RWPE2 (cell line): ENCODE results near the gene EGFLAM.

Experiments
- ATAC-seq: fragments of 200-7000 bp; cut with Tn5 transposase; 3 replicates; pipeline ENCODE4 v1.9.1; 2021; ENCODE audit warnings: low read depth
- DNase-seq: peaks from one replicate; pipeline ENCODE4 v3.0.0-alpha.2; 2020; ENCODE audit warnings: low spot score
- H3K27ac ChIP-seq: fragments of 450-650 bp; 2 replicates; pipeline ENCODE4 v1.5.1; 2017; ENCODE audit warnings: mild to moderate bottlenecking; ENCODE audit not compliant: poor library complexity, severe bottlenecking
- H3K27me3 ChIP-seq: fragments of 250-450 bp; sonication (Bioruptor Pico); 2 replicates; pipeline ENCODE4 v1.5.1; 2021; ENCODE audit warnings: mild to moderate bottlenecking, moderate library complexity; ENCODE audit not compliant: insufficient read depth, poor library complexity, severe bottlenecking
- H3K36me3 ChIP-seq: fragments of 250-450 bp; sonication (Bioruptor Pico); 2 replicates; pipeline ENCODE4 v1.5.1; 2020; ENCODE audit warnings: low read depth, mild to moderate bottlenecking, moderate library complexity
- H3K4me1 ChIP-seq: fragments of 250-450 bp; sonication (Bioruptor Pico); 2 replicates; pipeline ENCODE4 v1.5.1; 2021; ENCODE audit warnings: mild to moderate bottlenecking, moderate library complexity; ENCODE audit not compliant: insufficient read depth, poor library complexity, severe bottlenecking
- H3K4me3 ChIP-seq: fragments of 250-450 bp; sonication (Bioruptor Pico); 2 replicates; pipeline ENCODE4 v1.5.1; 2021; ENCODE audit warnings: mild to moderate bottlenecking, moderate library complexity; ENCODE audit not compliant: severe bottlenecking
- H3K9me3 ChIP-seq: fragments of 250-450 bp; sonication (Bioruptor Pico); 2 replicates; pipeline ENCODE4 v1.5.1; 2021; ENCODE audit warnings: mild to moderate bottlenecking, moderate library complexity; ENCODE audit not compliant: severe bottlenecking
- TF ChIP-seq, protein P1 (sequence below): fragments of 450-650 bp; IDR thresholded peaks from one replicate; pipeline ENCODE4 v1.5.1; 2017; ENCODE audit warnings: mild to moderate bottlenecking, moderate library complexity; ENCODE audit not compliant: poor library complexity, severe bottlenecking

EGFLAM gene

GRCh38 chr5:38403877-38404635 lies 145.7 kb downstream of the EGFLAM start:
- no peaks in the 10 kb centered on the region for H3K36me3 ChIP-seq
- no peak for ATAC-seq
- H3K27me3 ChIP-seq = peaks cover 22% of the 10 kb centered on the region
- H3K9me3 ChIP-seq = no peaks in the 10 kb centered on the region
- TF ChIP-seq, protein P1, sequence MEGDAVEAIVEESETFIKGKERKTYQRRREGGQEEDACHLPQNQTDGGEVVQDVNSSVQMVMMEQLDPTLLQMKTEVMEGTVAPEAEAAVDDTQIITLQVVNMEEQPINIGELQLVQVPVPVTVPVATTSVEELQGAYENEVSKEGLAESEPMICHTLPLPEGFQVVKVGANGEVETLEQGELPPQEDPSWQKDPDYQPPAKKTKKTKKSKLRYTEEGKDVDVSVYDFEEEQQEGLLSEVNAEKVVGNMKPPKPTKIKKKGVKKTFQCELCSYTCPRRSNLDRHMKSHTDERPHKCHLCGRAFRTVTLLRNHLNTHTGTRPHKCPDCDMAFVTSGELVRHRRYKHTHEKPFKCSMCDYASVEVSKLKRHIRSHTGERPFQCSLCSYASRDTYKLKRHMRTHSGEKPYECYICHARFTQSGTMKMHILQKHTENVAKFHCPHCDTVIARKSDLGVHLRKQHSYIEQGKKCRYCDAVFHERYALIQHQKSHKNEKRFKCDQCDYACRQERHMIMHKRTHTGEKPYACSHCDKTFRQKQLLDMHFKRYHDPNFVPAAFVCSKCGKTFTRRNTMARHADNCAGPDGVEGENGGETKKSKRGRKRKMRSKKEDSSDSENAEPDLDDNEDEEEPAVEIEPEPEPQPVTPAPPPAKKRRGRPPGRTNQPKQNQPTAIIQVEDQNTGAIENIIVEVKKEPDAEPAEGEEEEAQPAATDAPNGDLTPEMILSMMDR = no peak
- no peak overlapping the region for H3K4me3 ChIP-seq
- no peak overlapping the region for H3K27ac ChIP-seq
- H3K4me1 ChIP-seq = peaks cover 4% of the 10 kb centered on the region
- DNase-seq = no peak

GRCh38 chr5:38404667-38405276 lies 146.4 kb downstream of the EGFLAM start:
- H3K4me3 ChIP-seq = no peak overlapping the region
- no peaks in the 10 kb centered on the region for H3K36me3 ChIP-seq
- no peaks in the 10 kb centered on the region for H3K9me3 ChIP-seq
- no peak overlapping the region for H3K27ac ChIP-seq
- ATAC-seq (0 out of 3 replicates have a peak, but pooled peaks have one; percentile 40), DNase-seq (no peak)
- TF ChIP-seq, protein P1 = peak; percentile 44
- H3K27me3 ChIP-seq = peaks cover 22% of the 10 kb centered on the region
- peaks cover 4% of the 10 kb centered on the region for H3K4me1 ChIP-seq

GRCh38 chr5:38408446-38409198 lies 150.3 kb downstream of the EGFLAM start:
- Histone ChIP-seq H3K27ac (no peak overlapping the region), H3K4me1 (peaks cover 4% of the 10 kb centered on the region)

DNA sequence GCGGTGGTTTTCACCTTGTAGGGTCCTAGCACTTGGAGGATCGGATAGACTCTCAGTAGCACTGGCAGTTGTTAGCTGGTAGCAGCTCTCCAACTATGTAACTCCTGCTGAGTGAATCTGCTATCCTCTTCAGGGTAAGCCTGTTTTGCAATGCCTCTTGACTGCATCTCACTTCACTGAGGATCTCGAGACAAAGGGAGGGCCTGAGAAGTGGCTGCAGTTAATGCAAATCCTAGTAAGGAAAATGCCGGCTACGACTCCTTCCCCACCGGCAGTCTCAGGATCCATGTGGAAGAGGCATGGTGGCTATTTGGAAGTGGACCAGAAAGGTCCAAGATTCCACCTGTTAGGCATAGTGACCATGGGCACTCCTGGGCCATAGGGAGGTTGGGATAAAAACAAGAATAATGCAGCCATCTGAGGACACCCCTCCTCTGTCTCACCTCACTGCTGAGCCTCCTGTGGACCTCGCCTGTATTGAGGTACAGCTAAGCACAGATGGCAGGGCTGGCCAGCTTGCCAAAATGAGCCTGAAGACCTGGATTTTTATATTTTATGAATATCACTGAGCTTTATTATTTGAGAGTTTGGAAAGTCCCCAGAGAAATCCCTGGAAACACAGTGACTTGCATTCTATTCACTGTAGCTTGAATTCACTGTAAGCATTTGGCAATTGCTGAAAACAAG lies 152.1 kb downstream of the EGFLAM start:
- Histone ChIP-seq H3K27me3 (no peaks in the 10 kb centered on the region), H3K36me3 (no peaks in the 10 kb centered on the region), H3K27ac (no peak overlapping the region), H3K9me3 (no peaks in the 10 kb centered on the region), H3K4me3 (no peak overlapping the region), H3K4me1 (peaks cover under 1% of the 10 kb centered on the region)
- ATAC-seq = no peak
- TF ChIP-seq, protein P1 = no peak
- DNase-seq = no peak

More at GRCh38 chr5:38408446-38409198, 150.3 kb downstream of the EGFLAM start:
- DNase-seq (no peak), ATAC-seq (no peak)
- H3K27me3 ChIP-seq = no peaks in the 10 kb centered on the region
- H3K4me3 ChIP-seq = no peak overlapping the region
- TF ChIP-seq, protein P1 = no peak
- H3K9me3 ChIP-seq = no peaks in the 10 kb centered on the region
- H3K36me3 ChIP-seq = no peaks in the 10 kb centered on the region
